SKM-1 (cell line): Measurements from ENCODE around the gene HFE.

ENCODE experiments used
- DNase-seq: peaks from one replicate; lab custom pipeline; 2025; ENCODE audit not compliant: unreplicated experiment; lab: John Stamatoyannopoulos, UW

The HFE gene

DNA sequence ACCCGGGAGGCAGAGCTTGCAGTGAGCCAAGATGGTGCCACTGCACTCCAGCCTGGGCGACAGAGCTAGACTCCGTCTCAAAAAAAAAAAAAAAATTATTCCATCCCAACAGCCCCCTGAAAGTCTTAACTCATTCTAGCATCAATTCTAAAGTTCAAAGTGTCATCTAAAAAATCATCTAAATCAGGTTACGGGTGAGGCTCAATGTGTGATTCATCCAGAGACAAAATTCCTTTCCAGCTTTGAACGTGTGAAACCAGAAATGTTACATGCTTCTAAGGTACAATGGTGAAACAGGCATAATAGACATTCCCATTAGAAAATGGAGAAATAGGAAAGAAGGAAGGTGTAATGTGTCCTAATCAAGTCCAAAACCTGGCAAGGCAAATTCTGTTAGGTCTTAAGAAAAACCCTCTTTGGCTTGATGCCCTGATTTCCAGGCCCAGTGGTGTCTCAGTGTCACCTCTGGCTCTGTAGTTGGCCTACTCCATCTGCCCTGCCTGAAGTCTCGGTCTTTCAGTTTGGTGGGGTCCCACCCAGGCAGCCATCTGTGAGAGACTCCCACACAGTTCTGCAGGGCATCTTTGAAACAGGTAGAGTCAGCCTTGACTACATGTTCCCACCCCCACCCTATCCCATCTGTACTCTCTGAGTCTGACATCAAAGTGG is 43.5 kb downstream of the HFE start:
- no peak for DNase-seq

DNA sequence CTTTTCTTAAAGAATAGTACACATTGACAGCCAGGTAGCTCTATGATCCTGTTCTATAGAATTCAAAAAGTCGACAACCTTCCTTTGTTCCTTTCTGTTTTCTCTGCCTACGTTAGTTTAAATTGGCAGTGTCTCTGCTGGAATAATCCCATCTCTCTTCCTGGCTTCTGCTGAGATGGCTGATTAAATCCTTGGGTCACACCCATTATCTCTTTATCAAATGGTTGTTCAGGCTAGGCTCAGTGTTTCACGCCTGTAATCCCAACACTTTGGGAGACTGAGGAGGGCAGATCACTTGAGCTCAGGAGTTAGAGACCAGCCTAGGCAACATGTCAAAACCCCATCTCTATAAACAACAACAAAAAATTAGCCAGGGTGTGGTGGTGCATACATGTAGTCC is 44.4 kb downstream of the HFE start:
- DNase-seq: no peak

DNA sequence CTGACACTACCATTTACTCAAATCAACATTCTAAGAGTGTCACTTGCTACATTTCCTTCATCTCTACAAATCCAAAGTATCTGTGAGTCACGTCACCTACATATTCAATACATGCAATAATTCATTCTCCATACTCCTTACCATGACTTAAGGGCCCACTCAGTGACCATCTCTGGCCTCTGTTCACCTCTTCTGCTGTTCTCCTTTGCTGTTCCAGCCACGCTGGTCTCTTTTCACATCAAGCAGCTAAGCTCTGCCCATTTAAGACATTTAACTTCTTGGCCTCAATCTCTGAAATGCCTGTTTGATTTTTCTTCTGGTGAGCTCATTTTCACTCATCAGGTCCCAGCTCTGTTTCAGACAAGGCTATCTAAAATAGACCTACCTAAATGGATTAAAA is 46.5 kb downstream of the HFE start:
- DNase-seq: no peak

DNA sequence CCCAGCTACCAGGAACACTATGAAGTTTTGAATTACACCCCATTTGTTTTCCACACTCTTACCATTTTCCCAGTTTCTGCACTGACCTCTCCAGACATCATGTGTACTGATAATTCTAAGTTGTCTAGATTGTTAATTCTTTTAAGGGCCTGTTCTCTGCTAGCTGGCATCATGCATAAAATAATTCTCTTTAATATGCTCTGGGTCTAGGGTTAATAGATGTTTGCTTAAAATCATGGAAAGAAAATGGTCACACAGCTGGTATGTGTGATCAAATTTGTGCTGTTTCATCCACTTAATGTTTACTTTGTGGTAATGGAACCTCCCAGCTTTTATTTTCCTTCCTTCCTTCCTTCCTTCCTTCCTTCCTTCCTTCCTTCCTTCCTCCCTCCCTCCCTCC is 49.1 kb downstream of the HFE start:
- DNase-seq: no peak

DNA sequence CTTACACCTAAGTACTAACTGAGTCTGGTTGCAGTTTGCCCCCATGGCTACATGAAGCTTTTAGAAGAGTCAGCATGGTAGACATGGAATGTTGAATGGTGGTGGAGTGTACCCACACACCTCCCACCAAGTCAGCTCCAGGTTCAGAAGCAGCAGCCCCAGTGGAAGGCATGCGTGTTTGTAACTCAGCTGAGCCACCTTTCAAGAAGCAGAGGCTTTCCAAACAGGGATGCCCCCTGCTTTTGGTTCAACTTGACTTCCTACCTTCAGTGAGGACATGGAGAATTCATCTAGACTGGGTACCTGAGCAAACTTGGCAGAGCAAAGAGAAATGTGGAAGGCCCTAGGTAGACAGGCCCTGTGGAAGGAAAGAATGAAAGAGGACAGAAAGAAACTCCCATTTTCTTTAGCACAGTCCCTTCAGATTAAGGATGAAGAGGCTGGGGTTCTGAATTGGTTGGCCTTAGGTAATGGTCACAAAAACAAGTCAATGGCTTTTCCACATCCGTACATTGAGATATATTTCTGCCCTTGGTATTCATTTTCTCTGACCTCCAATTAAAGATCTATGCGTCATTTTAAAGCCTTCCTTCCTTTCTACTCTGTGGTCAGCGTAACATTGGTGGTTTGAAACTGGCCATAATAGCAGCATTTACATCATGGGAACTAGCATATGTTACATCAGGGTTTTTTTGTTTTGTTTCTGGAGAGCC is 53.2 kb downstream of the HFE start:
- DNase-seq: no peak

DNA sequence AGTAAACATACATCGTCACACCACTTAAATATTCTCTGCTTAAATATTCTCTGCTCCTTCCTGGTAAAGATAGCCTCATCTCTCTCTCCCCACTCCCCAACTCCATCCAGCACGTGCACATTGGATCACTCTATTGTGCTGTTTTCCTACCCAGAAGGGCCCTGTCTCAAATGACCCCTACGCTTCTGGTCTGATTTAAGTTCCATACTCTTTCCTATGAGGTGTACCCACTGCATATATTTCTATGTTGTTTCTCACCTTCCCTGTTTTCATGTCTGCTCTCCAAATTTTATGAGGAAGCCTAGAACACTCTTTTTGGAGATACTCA is 53.7 kb downstream of the HFE start:
- no peak for DNase-seq

DNA sequence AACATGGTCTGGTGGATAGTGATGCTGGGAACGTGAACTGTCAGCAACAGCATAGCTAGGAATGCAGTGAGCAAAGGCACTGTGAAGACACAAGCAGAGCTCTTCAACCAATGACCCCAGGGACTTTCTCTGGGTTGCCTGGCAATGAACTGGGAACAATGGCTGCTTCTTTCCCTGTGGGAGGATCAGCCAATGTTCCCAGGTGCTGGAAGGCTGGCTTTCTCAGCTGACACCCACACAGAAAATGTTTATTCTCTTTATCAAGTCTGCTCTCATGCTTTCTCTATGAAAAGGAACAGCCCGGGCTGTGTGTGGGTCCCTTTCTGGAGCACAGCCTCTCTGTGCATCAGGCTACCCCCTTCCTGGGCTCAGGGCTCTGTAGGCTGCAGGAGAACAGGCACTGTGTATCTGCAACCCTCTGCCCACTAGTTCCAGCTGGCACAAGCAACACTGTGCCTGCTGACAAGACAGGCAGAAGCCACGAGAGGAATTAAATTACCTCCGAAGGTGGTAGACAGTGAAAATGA is 54.2 kb downstream of the HFE start:
- DNase-seq: no peak

DNA sequence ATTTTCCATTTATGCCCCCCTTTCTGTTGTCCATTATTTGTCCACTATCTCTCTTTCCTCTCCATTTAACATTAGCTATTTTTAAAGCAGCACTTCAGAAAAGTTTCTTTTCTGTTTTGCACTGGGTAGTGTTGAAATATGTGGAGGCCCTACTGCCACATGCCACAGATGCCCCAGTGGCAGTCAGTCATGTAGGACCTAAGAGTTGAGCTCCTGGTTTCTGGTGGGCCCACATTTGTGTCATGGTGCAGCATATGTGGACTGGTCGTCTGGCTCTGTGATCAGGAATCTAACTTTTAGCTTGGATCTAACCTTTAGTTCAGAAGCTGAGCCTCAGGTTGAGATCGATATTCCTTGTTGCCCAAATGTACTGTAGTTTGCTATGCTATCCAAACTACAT is 54.8 kb downstream of the HFE start:
- DNase-seq: no peak
